Colonic mucosa (tissue), 4 donors: Measurements from ENCODE around the gene DCUN1D3. TPM values are rescaled to one million over a fixed set of nuclear protein-coding genes. Genes with fewer than 3 reads are reported as not detected.
"Not testable (repeated sequence)": the region's sequence is repeated elsewhere in the genome, so short reads cannot be mapped to it uniquely, and the experiment has no call there.

Experiments used
- DNase-seq: peaks from one replicate; pipeline ENCODE4 v3.0.0-alpha.2; 2020
- H3K27ac ChIP-seq: fragments of 200-600 bp; one replicate; pipeline ENCODE4 v1.8.0; 2021
- H3K27me3 ChIP-seq: fragments of 200-600 bp; one replicate; pipeline ENCODE4 v1.8.0; 2021
- H3K36me3 ChIP-seq: fragments of 200-600 bp; one replicate; pipeline ENCODE4 v1.8.0; 2021
- H3K4me1 ChIP-seq: fragments of 200-600 bp; one replicate; pipeline ENCODE4 v1.8.0; 2021; ENCODE audit warnings: mild to moderate bottlenecking
- H3K4me3 ChIP-seq: fragments of 200-600 bp; one replicate; pipeline ENCODE4 v1.8.0; 2021
- H3K9ac ChIP-seq, 2 donors: one replicate each; pipeline ENCODE4 v1.7.0; 2013; ENCODE audit warnings: control low read depth in 2 of 2, low read depth in 2 of 2, low read length in 2 of 2
- H3K9me3 ChIP-seq: fragments of 200-600 bp; one replicate; pipeline ENCODE4 v1.8.0; 2021
- intact Hi-C: fragments of 100-400 bp; cut with DNase I; formaldehyde crosslinking; loops from one replicate; pipeline ENCODE4 v1.14.1; 2022
- total RNA-seq, 2 donors: library from RNA; stranded (reverse); fragmentation: NEBNext Ultra II Directional in 1 of 2; extraction: Animal tissue kit (Norgen Biotek cat#: 25700) in 1 of 2; gene quantifications; one replicate each; pipeline ENCODE4 v1.2.1, GENCODE V29; 2021
- TF ChIP-seq, protein P1 (sequence below): fragments of 200-600 bp; IDR thresholded peaks from one replicate; pipeline ENCODE4 v1.8.0; 2022; ENCODE audit warnings: antibody characterized with exemption, mild to moderate bottlenecking
- donor health status: healthy.
- donor health status: DM: no; HTN: no; CAD: no.
- donor health status: DM: no; HTN: no; CAD: no.

Gene DCUN1D3
- total RNA-seq, 2 donors from 2014 or later: 6.0 to 15.0 TPM

DNA sequence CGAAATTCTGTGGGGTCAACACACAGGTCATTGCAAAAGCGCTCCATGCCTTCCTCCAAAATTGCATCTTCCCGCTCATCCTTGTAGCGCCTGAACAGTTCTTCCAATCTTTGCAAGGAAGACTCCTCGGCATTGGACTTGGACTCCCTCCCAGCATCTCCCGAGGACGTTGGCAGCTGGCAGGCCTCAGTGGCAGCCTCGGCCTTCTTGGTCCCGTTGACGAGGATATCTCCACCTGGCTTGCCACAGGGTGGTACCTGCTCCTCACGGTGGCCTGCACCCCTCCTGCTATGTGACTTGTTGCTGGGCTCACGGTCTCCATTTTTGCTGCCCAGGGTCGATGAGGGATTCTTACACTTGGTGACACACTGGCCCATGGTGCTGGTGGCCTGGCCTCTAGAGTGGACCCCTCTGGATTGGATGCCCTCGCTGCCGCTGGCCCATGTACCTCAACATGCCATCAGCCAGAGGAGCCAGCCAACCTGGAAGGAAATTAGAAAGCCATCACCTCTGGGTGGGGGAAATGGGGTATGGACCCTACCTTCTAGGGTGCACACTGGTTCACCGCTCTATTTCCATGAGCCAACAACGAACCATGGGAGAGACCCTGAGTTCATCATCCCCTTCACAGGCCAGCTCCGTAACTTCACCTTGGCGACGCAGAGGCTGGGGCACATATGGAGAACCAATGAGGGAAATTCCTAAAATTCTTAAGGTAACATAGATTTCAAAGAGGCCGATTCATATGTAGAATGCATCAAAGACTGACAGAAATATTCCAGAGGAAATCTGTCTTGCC lies 37.8 kb downstream of the DCUN1D3 start:
- no peak for DNase-seq
- intact Hi-C loops: no loop called here

DNA sequence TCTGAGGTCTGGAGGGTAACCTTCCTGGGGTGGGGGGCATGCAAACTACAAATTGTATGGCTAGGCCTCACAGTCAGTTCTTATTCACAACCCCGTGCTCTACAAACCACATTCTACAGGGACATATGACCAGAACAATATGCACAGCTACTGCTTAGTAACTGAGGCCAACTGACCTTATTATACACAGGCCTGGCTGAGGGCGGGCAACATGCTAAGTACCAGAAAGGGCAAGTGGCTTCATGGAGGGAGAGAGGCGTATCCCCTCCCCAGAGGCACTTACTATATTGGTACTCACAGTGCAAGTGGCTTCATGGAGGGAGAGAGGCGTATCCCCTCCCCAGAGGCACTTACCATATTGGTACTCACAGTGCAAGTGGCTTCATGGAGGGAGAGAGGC lies 39.2 kb downstream of the DCUN1D3 start:
- H3K27me3 ChIP-seq, H3K4me3 ChIP-seq, H3K9me3 ChIP-seq, H3K9ac ChIP-seq, H3K36me3 ChIP-seq, H3K4me1 ChIP-seq, DNase-seq, H3K27ac ChIP-seq, intact Hi-C loops: not testable (repeated sequence)

More for the DNA sequence above, 37.8 kb downstream of the DCUN1D3 start:
- Histone ChIP-seq H3K4me3 (no peak overlapping the region), H3K9ac (no peak overlapping the region), H3K27me3 (no peaks in the 10 kb centered on the region), H3K27ac (no peak overlapping the region), H3K9me3 (no peaks in the 10 kb centered on the region), H3K4me1 (no peaks in the 10 kb centered on the region), H3K36me3 (no peaks in the 10 kb centered on the region)
- TF ChIP-seq, protein P1, sequence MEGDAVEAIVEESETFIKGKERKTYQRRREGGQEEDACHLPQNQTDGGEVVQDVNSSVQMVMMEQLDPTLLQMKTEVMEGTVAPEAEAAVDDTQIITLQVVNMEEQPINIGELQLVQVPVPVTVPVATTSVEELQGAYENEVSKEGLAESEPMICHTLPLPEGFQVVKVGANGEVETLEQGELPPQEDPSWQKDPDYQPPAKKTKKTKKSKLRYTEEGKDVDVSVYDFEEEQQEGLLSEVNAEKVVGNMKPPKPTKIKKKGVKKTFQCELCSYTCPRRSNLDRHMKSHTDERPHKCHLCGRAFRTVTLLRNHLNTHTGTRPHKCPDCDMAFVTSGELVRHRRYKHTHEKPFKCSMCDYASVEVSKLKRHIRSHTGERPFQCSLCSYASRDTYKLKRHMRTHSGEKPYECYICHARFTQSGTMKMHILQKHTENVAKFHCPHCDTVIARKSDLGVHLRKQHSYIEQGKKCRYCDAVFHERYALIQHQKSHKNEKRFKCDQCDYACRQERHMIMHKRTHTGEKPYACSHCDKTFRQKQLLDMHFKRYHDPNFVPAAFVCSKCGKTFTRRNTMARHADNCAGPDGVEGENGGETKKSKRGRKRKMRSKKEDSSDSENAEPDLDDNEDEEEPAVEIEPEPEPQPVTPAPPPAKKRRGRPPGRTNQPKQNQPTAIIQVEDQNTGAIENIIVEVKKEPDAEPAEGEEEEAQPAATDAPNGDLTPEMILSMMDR: no peak

DNA sequence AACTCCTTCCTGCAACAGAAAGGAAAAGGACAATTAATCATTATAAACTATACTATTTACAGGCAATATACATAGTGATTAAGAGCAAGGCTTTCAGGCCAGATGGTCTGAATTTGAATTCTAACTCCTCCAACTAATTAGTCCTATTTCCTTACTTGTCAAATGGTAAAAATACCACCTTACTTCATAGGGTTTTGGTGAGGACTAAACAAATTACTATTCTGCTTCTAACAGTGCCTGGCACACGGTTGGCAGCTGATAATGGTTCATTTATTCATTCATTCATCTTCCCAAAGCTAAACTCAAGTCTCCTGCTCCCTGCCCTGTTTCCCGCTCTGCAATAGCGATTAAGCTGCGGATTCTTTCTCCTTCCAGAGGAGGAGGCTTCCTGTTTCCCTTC lies 39.8 kb downstream of the DCUN1D3 start:
- Histone ChIP-seq H3K9ac (no peak overlapping the region), H3K4me1 (no peaks in the 10 kb centered on the region), H3K36me3 (no peaks in the 10 kb centered on the region), H3K27ac (no peak overlapping the region), H3K9me3 (no peaks in the 10 kb centered on the region), H3K27me3 (no peaks in the 10 kb centered on the region), H3K4me3 (no peak overlapping the region)
- intact Hi-C loops: no loop called here
- DNase-seq: no peak
- TF ChIP-seq, protein P1: no peak

DNA sequence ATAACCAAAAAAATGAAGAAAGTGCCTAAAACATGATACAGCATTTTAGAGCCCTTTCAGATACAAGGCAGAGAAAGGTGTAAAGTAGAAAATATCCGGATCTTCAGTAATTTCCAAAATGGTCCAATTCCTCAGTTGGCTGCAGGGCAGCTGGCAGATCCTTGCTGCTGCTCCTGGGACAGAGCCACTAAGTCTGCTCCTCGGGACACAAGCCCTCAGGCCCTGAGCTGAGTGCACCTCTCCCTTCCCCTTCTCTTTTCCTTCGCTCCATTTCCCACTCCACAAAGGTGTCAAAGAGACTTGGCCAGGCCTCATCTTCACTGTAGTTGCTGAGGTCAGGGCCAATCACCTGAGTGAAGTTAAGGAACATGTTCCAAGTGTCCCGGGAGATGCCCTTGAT lies 40.5 kb downstream of the DCUN1D3 start:
- TF ChIP-seq, protein P1: no peak
- DNase-seq: no peak
- no peaks in the 10 kb centered on the region for H3K9me3 ChIP-seq
- intact Hi-C loops: loop anchor here (10.0 kb wide), 1 partner anchor 55 kb away; no protein-coding TSS in a partner anchor
- H3K4me1 ChIP-seq: no peaks in the 10 kb centered on the region
- H3K36me3 ChIP-seq: no peaks in the 10 kb centered on the region
- H3K27ac ChIP-seq: no peak overlapping the region
- H3K27me3 ChIP-seq: no peaks in the 10 kb centered on the region
- no peak overlapping the region for H3K9ac ChIP-seq
- no peak overlapping the region for H3K4me3 ChIP-seq

DNA sequence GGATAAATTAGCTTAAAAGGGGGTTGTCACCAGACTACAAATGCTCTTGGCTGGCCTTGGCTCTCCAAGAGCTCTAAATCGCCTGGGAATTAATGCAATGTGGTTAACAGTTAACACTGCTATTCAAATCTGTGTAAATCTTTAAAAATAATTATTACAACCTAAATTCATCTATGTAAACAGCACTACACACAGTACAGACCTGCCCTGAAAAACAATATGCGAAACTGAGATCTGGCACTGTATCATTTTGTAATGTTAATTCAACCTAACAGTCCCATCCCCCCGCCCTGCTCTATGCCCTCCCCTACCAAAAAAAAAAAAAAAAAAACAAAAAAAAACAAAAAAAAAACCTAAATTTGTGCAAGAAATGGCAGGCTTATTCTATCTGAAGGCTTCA lies 40.9 kb downstream of the DCUN1D3 start:
- no peak for DNase-seq
- no peak overlapping the region for H3K9ac ChIP-seq
- H3K27ac ChIP-seq: no peak overlapping the region
- no peak overlapping the region for H3K4me3 ChIP-seq
- TF ChIP-seq, protein P1: no peak
- no peaks in the 10 kb centered on the region for H3K4me1 ChIP-seq
- intact Hi-C loops: loop anchor here (10.0 kb wide), 1 partner anchor 56 kb away; no protein-coding TSS in a partner anchor
- no peaks in the 10 kb centered on the region for H3K36me3 ChIP-seq
- H3K9me3 ChIP-seq: no peaks in the 10 kb centered on the region
- H3K27me3 ChIP-seq: no peaks in the 10 kb centered on the region

DNA sequence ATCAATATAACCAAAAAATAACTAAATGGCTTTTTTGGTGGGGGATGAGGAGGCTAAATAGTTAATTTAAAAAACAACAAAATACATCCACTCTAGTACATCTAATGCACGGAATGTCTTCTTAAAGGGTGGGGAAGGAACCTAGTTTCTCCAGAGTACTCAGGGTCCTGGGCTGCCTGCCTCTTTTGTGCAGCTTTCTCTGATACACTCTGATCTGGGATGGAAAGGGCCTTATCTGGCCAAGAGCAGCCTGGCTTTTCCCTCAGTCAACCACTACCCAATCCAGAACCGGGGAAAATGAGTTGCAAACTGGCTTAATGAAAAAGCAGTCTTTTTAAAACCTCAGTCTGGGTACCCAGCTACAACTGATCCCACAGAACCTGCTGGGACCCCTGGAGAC lies 42.9 kb downstream of the DCUN1D3 start:
- no peak overlapping the region for H3K9ac ChIP-seq
- H3K4me1 ChIP-seq: no peaks in the 10 kb centered on the region
- TF ChIP-seq, protein P1: no peak
- H3K36me3 ChIP-seq: no peaks in the 10 kb centered on the region
- no peak for DNase-seq
- H3K9me3 ChIP-seq: no peaks in the 10 kb centered on the region
- H3K27me3 ChIP-seq: no peaks in the 10 kb centered on the region
- H3K27ac ChIP-seq: no peak overlapping the region
- H3K4me3 ChIP-seq: no peak overlapping the region
- intact Hi-C loops: loop anchor here (10.0 kb wide), 1 partner anchor 58 kb away; no protein-coding TSS in a partner anchor
